C4-2B (cell line): ENCODE measurements around the gene TNS1.

Experiments
- CTCF ChIP-seq: fragments of 450-650 bp; conservative IDR thresholded peaks from 2 replicates; pipeline ENCODE4 v1.5.1; 2017; ENCODE audit warnings: mild to moderate bottlenecking
- ZFX ChIP-seq: fragments of 450-650 bp; IDR thresholded peaks from 2 replicates; pipeline ENCODE4 v1.6.1; 2017

GRCh38 chr2:217820091-217820819, 182.5 kb downstream of the TNS1 start:
- no peak for TF ChIP-seq CTCF
- no peak for TF ChIP-seq ZFX
